ENCODE results near the gene ALDH3B1.
A peak's percentile ranks its signal among the peaks of the same experiment; 100 is the strongest.

The ALDH3B1 gene

DNA sequence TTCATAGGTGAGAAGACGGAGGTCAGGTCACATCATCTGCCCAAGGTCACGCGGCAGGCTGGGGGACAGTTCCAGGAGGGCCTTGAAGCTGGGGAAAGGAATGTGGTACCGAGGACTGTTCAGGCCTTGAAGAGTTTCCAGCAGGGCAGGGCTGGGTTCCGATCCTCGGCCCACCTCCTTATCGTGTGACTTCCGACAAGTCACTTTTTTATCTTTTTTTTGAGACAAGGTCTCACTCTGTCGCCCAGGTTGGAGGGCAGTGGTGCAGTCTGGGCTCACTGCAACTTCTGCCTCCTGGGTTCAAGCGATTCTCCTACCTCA is 21.0 kb downstream of the ALDH3B1 start:
- DNase-seq (ENCODE audit: low spot score) = peak; percentile 80

DNA sequence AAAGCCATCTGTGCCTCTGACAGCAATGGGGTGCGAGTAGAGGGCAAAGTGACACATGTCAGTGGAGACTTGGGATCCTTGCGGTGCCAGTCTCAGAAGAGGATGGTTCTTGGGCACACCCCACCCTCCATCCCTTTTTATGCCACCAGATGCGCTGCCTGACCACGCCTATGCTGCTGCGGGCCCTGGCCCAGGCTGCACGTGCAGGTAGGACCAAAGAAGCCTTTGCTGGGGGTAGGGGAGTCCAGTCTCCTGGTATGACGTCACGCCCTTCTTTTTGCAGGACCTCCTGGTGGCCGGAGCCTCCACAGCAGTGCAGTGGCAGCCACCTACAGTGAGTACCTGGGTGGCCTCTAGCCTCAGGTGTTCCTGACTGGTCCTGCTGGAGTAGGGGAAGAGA is 21.9 kb downstream of the ALDH3B1 start:
- no peak for DNase-seq (ENCODE audit: low spot score)

DNA sequence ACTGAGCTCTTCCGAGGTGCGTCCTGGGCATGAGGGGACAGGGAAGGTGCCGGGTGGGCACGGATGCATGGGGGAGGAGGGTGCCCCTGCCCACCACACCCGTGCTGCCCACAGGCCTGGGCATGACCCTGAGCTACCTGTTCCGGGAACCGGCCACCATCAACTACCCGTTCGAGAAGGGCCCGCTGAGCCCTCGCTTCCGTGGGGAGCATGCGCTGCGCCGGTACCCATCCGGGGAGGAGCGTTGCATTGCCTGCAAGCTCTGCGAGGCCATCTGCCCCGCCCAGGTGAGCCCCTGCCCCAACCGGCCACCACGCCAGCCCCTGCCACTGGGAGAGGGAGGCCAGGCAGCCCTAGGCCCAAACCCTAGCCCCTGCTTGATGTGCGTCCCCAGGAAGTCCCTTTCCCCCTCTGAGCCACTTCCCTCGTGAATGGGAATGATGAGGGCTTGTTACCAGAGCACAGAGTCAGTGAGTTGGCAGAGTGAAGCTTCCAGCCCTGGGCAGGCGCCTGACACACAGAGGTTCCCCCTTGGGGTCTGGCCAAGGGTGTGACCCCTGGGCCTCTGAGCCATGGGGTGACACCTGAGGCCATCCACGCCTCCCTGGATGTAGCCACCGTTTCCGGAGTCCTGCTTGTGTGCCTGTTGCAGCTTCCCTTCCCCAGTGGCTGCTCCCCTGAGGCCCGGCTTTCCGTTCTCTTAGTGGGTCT is 23.0 kb downstream of the ALDH3B1 start:
- no peak for DNase-seq (ENCODE audit: low spot score)

DNA sequence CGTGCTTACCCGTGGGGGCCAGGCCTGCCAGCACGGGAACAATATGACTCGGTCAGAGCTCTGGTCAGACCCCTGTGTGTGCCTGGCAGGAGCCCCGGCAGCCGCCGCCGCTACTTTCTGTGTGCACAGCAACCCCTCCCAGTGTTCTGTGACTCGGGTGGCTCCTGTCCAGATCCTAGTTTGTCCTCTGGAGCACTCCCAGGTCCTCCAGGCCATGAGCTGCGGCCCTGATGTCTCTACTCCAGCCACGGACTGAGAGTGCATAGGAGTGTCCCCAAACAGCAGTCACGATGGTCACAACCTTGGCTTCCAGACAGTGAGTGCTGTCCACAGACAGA is 23.6 kb downstream of the ALDH3B1 start:
- no peak for DNase-seq (ENCODE audit: low spot score)

DNA sequence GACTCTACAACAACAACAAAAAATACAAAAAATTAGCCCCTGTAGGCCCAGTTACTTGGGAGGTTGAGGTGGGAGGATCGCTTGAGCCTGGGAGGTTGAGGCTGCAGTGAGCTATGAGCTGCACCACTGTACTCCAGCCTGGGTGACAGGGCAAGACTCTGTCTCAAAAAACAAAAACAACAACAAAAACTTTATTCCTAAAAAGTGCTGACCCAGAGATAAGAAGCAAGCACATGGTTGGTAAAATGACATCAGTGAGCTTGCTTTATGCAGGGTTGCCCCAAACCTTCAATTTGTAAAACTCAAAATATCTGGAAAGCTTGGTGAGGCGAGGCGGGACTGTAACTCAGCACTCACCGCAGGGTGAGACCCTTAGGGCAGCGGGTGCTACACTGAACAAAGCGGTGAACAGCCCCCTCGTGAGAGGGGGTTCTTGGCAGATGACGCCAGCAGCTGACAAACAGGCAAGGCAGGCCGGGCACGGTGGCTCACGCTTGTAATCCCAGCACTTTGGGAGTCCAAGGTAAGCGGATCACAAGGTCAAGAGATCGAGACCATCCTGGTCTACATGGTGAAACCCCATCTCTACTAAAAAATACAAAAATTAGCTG is 25.2 kb downstream of the ALDH3B1 start:
- no peak for DNase-seq (ENCODE audit: low spot score)

DNA sequence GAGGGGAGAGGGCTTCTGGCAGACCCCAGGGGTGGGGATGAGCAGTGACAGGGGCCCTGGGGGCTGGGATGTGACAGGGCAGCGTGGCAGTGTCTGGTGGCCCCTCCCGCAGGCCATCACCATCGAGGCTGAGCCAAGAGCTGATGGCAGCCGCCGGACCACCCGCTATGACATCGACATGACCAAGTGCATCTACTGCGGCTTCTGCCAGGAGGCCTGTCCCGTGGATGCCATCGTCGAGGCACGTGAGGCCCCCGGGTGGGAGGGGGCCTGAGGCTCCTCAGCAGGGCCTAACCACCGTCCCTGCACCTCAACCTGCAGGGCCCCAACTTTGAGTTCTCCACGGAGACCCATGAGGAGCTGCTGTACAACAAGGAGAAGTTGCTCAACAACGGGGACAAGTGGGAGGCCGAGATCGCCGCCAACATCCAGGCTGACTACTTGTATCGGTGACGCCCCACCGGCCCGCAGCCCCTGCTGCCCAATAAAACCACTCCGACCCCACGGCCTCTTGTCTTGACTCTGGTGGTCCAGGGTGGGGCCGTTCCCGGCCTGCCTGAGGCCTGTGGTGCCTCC is 26.1 kb downstream of the ALDH3B1 start:
- no peak for DNase-seq (ENCODE audit: low spot score)

DNA sequence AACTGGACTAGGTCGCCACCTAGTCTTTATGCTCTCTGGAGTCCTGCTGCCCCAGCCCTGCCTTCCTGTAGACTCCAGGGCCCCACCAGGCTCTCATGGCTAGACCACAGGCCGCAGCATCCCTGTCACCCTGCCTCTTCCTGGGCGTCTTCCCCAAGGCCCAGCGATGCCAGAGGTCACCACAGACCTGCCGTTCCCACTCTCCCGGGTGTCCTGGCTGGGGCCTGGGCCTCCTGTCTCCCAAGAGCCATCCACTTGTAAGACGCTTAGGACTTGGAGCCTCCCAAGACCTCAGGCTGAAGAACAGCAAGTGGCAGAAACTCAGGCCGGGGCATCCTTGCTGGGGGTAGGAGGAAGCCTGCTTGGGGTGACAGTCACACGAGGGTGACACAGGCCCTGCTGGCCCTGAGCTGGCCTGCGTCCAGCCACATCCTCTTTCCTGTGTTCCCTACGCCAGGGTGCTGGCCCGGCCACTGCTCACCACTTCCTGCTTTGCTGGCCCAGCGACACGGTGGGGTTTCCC is 26.7 kb downstream of the ALDH3B1 start:
- no peak for DNase-seq (ENCODE audit: low spot score)

DNA sequence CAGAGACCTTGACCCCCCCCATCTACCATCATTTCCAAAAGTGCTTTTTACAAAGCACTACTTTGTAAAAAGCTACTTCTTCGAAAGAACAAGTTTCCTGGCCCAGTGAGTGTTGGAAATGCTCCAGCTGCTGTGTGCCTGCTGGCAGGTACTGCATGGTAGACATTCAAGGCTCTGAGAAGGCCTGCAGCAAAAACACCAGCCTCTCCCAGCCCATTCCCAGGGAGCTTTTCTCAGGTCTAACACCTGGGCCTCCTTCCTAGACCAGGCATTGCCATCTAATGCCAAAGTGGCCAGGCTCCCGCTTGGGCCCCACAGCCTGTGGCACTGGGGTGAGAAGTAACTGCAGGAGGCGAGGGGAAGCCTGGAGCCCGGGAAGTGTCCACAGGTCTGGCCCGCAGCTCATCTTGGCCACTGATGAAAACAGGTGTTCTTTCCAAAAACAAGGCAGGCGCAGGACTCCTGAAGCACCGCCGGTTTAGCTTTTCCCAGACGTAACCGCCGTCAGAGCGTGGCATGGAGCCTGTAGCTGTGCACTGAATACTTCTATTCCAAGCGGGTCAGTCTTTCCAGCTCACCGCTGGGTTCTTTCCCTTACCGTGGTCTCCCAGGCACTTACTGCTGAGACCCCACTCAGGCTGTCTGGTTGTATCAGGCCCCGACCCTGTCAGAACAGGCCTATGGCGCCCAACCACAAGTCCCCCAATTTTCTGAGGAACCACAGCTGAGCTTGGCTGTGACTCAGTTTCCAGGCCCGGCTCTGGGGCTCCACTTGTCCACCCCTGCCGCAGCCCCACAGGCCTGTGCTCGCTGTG is 27.5 kb downstream of the ALDH3B1 start:
- no peak for DNase-seq (ENCODE audit: low spot score)

DNA sequence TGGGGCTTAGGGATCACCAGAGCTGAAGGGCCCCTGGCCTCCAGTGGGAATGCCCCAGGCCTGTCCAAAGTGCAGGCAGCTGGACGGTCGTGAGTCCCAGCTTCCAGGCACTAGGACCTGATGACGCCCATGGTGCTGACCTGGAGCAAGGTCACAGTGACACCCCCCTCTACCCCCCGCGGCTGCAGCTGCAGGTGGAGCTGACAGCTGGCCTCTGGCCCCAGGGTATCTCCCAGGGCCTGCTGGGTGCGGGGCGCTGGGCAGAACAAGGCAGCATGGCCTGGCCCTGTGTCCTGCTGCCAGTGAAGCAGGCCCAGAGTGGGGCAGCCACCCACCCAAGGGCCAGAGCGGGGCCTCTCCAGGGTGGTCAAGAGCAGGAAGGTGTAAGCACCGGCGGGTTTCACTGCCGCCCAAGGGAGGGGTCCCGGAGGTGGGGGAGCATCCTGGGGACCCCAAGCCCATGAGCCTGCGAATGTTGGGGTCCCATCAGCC is 28.1 kb downstream of the ALDH3B1 start:
- peak; percentile 100 for DNase-seq (ENCODE audit: low spot score)

DNA sequence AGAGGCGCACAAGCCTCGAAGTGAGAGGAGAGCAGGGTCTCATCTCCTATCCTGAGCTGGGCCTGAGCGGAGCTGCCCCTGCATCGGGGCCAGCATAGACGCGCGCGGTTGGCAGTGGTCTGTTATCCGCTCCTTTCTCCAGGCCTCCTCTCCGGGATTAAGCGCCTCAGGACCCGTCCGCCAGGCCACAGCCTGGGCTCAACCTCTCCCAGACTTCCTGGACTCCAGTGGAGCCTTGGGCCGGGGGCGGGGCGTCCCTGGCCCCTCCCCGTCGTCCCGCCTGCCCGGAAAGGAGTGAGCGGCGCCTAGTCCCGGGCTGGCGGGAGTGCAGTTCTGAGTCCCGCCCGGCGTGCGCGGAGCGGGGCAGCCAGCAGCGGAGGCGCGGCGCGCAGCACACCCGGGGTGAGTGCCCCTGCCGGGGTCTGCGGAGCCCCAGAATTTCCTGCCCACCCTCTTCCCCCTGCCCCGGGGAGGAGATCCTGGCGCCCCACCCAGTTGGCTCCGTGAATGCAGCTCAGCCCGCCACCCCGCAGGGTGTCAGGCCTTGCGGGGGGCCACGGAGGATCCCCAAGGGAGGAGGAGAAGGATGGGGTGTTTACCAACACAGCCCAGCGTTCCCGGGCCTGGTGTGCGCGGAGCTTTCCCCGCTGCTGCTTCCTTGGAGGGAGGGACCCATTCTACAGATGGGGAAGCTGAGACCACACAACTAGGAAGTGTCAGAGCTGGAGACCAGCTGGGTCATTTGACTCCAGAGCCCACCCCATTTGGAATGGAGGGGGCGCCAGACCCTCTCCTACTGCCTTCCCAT is 28.8 kb downstream of the ALDH3B1 start, which contains the start of gene TCIRG1:
Gene TCIRG1, plus strand, starts transcription at position 308 of the 808 bp plus-strand sequence. CDS start 2,247 bp downstream, outside the sequence.
- DNase-seq (ENCODE audit: low spot score) = peak; percentile 100

DNA sequence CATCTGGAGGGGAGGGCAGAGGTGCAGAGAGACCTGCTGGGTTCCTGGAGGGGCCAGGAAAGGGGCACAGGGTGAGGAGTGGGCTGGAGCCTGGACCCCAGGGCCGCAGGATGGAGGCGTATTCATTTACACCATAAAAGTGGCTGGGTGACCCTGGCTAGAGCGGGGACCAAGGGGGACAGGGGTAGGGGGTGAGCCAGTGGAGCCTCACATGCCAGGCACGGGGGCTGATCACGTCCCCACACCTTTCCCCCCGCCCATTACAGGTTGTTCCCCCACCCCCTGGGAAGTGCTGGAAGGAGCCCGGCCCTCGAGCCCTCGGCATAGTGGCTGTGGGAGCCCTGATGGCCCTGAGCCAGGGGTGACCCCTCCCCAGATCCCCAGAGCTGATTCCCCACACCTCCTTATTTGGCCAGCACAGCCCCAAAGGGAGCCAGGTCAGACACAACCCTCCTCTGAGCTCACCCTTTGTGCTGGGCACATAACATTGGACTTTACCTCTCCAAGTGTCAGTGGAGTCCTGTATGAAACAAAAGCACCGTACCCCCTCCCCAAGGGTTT is 29.5 kb downstream of the ALDH3B1 start:
- no peak for DNase-seq (ENCODE audit: low spot score)

DNA sequence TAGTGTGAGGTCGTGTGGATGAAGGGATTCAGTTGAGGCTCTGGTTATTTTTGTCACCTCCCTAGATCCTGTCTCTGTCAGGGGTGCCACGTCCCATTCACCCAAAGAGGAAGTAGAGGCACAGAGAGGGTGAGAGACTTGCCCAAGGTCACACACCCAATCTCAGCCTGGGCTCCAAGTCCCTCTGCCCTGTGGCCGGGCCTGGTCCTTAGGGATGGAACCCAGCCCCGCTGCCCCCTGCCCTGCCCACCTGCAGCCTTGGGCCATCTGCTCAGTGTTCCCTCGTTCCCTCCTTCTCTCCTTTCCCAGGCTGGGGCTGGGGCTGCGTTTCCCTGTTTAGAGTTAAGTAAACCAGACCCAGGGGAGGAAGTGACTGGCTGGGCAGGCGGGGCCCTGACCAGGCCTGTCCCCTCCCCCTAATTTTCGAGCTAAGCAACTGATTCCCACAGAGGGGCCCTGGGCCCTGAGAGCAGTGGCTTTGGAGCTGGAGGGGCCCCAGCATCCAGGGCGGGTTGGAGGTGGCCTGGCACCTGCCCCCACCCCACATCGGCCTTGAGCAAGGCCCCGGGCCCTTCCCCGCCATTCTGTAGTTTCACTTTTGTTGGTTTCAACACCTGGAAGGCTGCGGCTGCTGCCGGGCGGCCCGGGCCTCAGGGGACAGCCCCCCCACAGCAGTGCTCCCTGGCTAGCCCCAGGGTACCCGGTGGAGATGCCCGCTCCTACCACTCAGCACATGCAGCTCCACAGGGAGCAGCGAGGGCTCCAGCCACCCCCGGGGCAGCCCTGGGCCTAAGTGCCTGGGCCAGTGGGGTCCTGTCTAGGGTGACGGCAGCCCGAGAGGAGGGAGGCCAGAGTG is 30.2 kb downstream of the ALDH3B1 start:
- peak; percentile 91 for DNase-seq (ENCODE audit: low spot score)

DNA sequence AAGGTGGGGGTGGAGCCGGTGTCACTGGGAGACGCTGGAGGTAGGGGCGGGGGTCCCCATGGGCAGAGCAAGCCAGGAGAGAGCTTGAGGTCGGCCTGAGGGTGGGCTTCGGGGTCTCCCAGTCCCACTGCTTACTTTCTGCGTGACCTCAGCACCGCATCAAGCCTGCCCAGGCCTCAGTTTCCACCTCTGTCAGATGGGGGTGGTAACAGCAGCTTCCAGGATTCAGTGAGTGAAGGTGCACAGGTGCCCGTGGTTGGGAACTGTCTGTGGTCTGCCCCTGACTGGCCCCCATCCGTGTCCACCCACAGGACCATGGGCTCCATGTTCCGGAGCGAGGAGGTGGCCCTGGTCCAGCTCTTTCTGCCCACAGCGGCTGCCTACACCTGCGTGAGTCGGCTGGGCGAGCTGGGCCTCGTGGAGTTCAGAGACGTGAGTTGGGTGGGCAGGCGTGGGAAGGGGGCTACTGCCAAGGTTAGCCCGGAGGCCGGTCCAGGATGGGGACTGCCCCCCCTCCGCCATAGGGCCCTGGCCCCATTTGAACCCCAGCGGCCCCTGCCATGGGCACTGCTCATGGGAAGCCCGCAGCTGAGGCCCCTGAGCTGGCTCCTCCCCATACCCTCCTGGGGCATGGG is 30.9 kb downstream of the ALDH3B1 start:
- DNase-seq (ENCODE audit: low spot score) = no peak

DNA sequence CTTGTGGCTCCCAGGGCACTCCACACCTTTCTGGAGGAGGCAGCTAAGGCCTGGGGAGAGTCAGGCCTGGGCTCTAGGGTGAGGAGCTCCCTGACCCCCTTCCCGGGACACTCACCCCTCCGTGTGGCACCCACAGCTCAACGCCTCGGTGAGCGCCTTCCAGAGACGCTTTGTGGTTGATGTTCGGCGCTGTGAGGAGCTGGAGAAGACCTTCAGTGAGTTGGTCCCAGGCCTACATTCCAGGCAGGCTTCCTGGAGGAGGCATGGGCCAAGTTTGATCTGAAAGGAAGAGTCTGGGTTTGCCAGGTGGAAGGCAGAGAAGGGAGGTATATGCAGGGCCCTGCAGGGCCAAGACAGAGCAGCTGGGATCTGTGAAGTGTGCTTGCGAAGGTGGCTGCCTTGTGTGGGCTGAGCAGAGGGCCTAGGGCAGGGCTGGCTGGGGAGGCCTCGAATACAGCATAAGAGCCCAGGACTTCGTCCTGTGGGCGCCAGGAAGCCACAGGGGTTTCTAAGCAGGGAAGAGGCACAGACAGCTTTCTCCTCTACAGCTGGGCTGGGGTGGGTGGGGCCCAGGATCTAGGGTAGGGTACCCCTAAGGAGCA is 31.6 kb downstream of the ALDH3B1 start:
- DNase-seq (ENCODE audit: low spot score) = no peak

DNA sequence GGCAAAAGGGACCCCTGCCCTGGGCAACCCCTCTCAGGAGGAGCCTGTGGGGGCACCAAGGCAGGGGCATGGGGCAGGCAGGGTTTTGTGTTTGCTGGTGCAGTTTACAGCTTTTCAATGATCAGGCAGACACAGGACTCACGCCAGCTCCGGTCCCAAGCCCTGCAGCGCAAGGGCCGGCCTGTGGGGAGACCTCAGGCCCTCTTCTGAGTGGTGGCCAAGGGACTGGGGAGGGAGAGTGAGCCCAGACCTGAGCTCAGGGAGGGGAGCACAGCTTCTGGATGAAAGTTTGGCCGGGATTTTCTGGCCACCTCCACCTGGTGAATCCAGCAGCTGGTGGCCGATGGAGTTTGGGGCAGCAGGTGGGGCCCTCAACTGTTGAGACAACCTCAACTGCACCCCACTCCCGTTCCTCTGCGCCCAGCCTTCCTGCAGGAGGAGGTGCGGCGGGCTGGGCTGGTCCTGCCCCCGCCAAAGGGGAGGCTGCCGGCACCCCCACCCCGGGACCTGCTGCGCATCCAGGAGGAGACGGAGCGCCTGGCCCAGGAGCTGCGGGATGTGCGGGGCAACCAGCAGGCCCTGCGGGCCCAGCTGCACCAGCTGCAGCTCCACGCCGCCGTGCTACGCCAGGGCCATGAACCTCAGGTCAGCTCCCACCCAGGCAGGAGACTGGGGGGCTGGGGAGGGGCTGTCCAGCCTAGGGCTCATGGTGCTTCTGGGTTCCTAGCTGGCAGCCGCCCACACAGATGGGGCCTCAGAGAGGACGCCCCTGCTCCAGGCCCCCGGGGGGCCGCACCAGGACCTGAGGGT is 32.3 kb downstream of the ALDH3B1 start:
- no peak for DNase-seq (ENCODE audit: low spot score)

DNA sequence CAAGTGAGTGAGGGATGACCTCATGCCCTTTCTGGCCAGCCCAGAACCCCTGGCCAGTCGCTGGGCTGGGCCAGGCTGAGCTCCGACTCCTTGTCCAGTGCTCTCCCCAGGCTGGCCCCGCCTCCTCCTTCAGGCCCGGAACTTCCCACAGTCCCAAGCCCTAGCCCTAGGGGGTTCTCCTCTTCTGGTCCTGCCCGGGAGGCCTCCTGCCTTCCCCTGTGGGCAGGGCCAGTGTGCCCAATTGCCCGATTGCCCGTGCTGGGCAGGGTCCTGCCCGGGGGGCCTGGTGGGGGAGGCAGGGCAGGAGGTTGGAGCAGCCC is 32.9 kb downstream of the ALDH3B1 start:
- no peak for DNase-seq (ENCODE audit: low spot score)

DNA sequence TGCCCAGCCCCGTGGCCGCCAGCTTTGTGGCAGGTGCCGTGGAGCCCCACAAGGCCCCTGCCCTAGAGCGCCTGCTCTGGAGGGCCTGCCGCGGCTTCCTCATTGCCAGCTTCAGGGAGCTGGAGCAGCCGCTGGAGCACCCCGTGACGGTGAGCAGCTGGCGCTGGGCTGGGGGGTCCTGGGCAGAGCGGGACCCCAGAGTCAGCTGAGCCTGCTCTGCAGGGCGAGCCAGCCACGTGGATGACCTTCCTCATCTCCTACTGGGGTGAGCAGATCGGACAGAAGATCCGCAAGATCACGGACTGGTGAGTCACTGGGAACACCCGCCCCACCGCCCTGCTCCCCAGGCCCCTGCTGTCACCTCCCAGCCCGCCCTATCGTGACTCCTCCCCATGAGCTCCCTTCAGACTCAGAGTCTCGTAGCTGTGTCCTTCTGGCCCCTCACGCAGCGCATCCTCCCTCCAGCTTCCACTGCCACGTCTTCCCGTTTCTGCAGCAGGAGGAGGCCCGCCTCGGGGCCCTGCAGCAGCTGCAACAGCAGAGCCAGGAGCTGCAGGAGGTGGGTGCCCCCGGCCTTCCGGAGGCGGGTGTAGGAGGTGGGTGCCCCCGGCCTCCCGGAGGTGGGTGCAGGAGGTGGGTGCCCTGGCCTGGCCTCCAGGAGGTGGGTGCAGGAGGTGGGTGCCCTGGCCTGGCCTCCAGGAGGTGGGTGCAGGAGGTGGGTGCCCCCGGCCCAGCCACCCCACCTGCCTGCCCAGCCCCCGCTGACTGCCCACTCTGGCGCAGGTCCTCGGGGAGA is 33.4 kb downstream of the ALDH3B1 start:
- no peak for DNase-seq (ENCODE audit: low spot score)
